ENCODE results near the gene PIK3CD. TPM values are rescaled to one million over a fixed set of nuclear protein-coding genes. Genes with fewer than 3 reads are reported as not detected.

PIK3CD gene
- total and polyA plus RNA-seq, 10 of the 15 experiments (the other 5 are each of a cell fraction or from before 2014, with no cell fraction given) = 7.0 to 101 (median 51.1) TPM

GRCh38 chr1:9759939-9760338 is 108.4 kb downstream of the PIK3CD start:
- no peak for FAIRE-seq
- in situ Hi-C loops (cut with MboI) (no loop called here), intact Hi-C loops (cut with micrococcal nuclease; ENCODE audit: unreplicated experiment) (no loop called here)
- H3K4me2 ChIP-seq (ENCODE audit: control insufficient read depth, insufficient read depth) = no peak overlapping the region
- no TSS peak for BruUV-seq (replicated peaks)
- no peaks in the 10 kb centered on the region for H4K20me1 ChIP-seq (ENCODE audit: control insufficient read depth, insufficient read depth)
- no peak overlapping the region for H3K9ac ChIP-seq (ENCODE audit: control insufficient read depth, insufficient read depth, low read length)
- CTCF ChIA-PET = interaction anchor here (1.1 to 1.5 kb wide), 2 partner anchors 25 to 182 kb away, joined by 3 to 5 read pairs; no protein-coding TSS in a partner anchor
- RAD21 ChIA-PET (ENCODE audit: unreplicated experiment) = interaction anchor here (0.6 kb wide), 1 partner anchor 731 kb away, joined by 4 read pairs; no protein-coding TSS in a partner anchor
- SMC1A ChIA-PET (ENCODE audit: uncharacterized antibody, unreplicated experiment) = no interaction called here
- H3K27me3 ChIP-seq (replicated peaks in 1 of 2; ENCODE audit: control insufficient read depth in 2 of 2, insufficient read depth in 2 of 2, low read length in 1 of 2) = no peaks in the 10 kb centered on the region
- no peak for DNase-seq (ENCODE audit: low read depth, low spot score)
- H3K4me3 ChIP-seq = no peak overlapping the region
- no peaks in the 10 kb centered on the region for H3K4me1 ChIP-seq (ENCODE audit: control insufficient read depth, insufficient read depth, low read length)
- TF ChIP-seq NR2F1 (conservative IDR thresholded peaks at IDR 0.05) (no peak), POLR2AphosphoS2 (IDR thresholded peaks at IDR 0.05; ENCODE audit: low read depth, low read length) (no peak), JUND (IDR thresholded peaks at IDR 0.05; ENCODE audit: low read depth, low read length) (no peak), NFYA (IDR thresholded peaks at IDR 0.05; ENCODE audit: borderline replicate concordance, low read depth, low read length) (no peak), CHD1 (IDR thresholded peaks at IDR 0.05; ENCODE audit: low read depth, low read length) (no peak)
- H2AFZ ChIP-seq (ENCODE audit: control insufficient read depth, low read depth, low read length) = no peak overlapping the region
- 72% methylated on average over 2 of the region's 2 CpGs for WGBS (ENCODE audit: insufficient coverage, insufficient replicate concordance, low lambda C conversion rate, missing lambda C conversion rate)
- H3K27ac ChIP-seq (ENCODE audit: control insufficient read depth, insufficient read depth) = no peak overlapping the region
- H3K36me3 ChIP-seq (ENCODE audit: control insufficient read depth in 2 of 2, insufficient read depth in 2 of 2, low read length in 1 of 2) = peaks cover 2 to 4% of the 10 kb centered on the region in 2 experiments; a peak in 2 of 4 replicates
- no peaks in the 10 kb centered on the region for H3K9me3 ChIP-seq (replicated peaks; ENCODE audit: control insufficient read depth, insufficient read depth, low read length)
- no peaks in the 10 kb centered on the region; the same call in 1 of the 2 replicates for H3K79me2 ChIP-seq (ENCODE audit: control insufficient read depth, insufficient read depth, low read length)
- no peak for ATAC-seq
- POLR2A ChIA-PET = interaction anchor here (0.6 kb wide), 1 partner anchor 80 kb away, joined by 4 read pairs; no protein-coding TSS in a partner anchor

GRCh38 chr1:9760824-9761223 is 109.3 kb downstream of the PIK3CD start:
- no peak overlapping the region for H2AFZ ChIP-seq (ENCODE audit: control insufficient read depth, low read depth, low read length)
- H3K27me3 ChIP-seq (replicated peaks in 1 of 2; ENCODE audit: control insufficient read depth in 2 of 2, insufficient read depth in 2 of 2, low read length in 1 of 2) = no peaks in the 10 kb centered on the region
- H3K27ac ChIP-seq (ENCODE audit: control insufficient read depth, insufficient read depth) = no peak overlapping the region
- in situ Hi-C loops (cut with MboI) = no loop called here
- no peaks in the 10 kb centered on the region for H3K9me3 ChIP-seq (replicated peaks; ENCODE audit: control insufficient read depth, insufficient read depth, low read length)
- H3K4me2 ChIP-seq (ENCODE audit: control insufficient read depth, insufficient read depth) = no peak overlapping the region
- no peak for ATAC-seq
- ChIA-PET SMC1A (ENCODE audit: uncharacterized antibody, unreplicated experiment) (no interaction called here), CTCF (interaction anchor here (1.5 kb wide), 1 partner anchor 24 kb away, joined by 5 read pairs; no protein-coding TSS in a partner anchor), RAD21 (ENCODE audit: unreplicated experiment) (no interaction called here), POLR2A (no interaction called here)
- peaks cover 2% of the 10 kb centered on the region in 2 experiments; a peak in 2 of 4 replicates for H3K36me3 ChIP-seq (ENCODE audit: control insufficient read depth in 2 of 2, insufficient read depth in 2 of 2, low read length in 1 of 2)
- 97% methylated on average over 6 of the region's 6 CpGs for WGBS (ENCODE audit: insufficient coverage, insufficient replicate concordance, low lambda C conversion rate, missing lambda C conversion rate)
- H3K4me1 ChIP-seq (ENCODE audit: control insufficient read depth, insufficient read depth, low read length) = no peaks in the 10 kb centered on the region
- no peak overlapping the region for H3K9ac ChIP-seq (ENCODE audit: control insufficient read depth, insufficient read depth, low read length)
- no TSS peak for BruUV-seq (replicated peaks)
- intact Hi-C loops (cut with micrococcal nuclease; ENCODE audit: unreplicated experiment) = no loop called here
- FAIRE-seq = no peak
- H4K20me1 ChIP-seq (ENCODE audit: control insufficient read depth, insufficient read depth) = no peaks in the 10 kb centered on the region
- no peaks in the 10 kb centered on the region; the same call in 1 of the 2 replicates for H3K79me2 ChIP-seq (ENCODE audit: control insufficient read depth, insufficient read depth, low read length)
- DNase-seq (ENCODE audit: low read depth, low spot score) = no peak
- H3K4me3 ChIP-seq = no peak overlapping the region
- TF ChIP-seq CREB1 (IDR thresholded peaks at IDR 0.05; ENCODE audit: low read depth) (no peak), ZZZ3 (IDR thresholded peaks at IDR 0.05; ENCODE audit: control insufficient read depth, insufficient read length, low read depth) (no peak), BHLHE40 (IDR thresholded peaks at IDR 0.05; ENCODE audit: borderline replicate concordance in 1 of 2, low read depth in 2 of 2, low read length in 1 of 2) (no peak), SIX5 (IDR thresholded peaks at IDR 0.05; ENCODE audit: low read depth, low read length, severe bottlenecking) (no peak), BRCA1 (IDR thresholded peaks at IDR 0.05; ENCODE audit: low read depth, low read length) (no peak), ZNF622 (IDR thresholded peaks at IDR 0.05) (no peak), NKRF (conservative IDR thresholded peaks at IDR 0.05) (no peak), TCF3 (IDR thresholded peaks at IDR 0.05; ENCODE audit: borderline replicate concordance, insufficient read depth, low read depth, low read length) (no peak), SMAD5 (IDR thresholded peaks at IDR 0.05; ENCODE audit: low read depth) (no peak), JUND (IDR thresholded peaks at IDR 0.05; ENCODE audit: low read depth, low read length) (no peak), TCF7 (IDR thresholded peaks at IDR 0.05; ENCODE audit: borderline replicate concordance) (no peak), ZNF274 (IDR thresholded peaks at IDR 0.05; ENCODE audit: insufficient read depth, insufficient read length) (no peak), WRNIP1 (IDR thresholded peaks at IDR 0.05; ENCODE audit: borderline replicate concordance, low read depth, low read length) (no peak), KDM1A (IDR thresholded peaks at IDR 0.05; ENCODE audit: borderline replicate concordance) (no peak)
